Loucy (cell line): ENCODE measurements around the gene RRAS2.
A peak's percentile ranks its signal among the peaks of the same experiment; 100 is the strongest.

ENCODE experiments used
- H2AFZ ChIP-seq: fragments of 200-600 bp; sonication (generic); 2 replicates; pipeline ENCODE4 v1.6.0; 2016; ENCODE audit warnings: antibody characterized with exemption, mild to moderate bottlenecking, low read length, moderate library complexity
- H3F3A ChIP-seq: fragments of 200-600 bp; 2 replicates; pipeline ENCODE4 v1.6.0; 2016; ENCODE audit warnings: antibody characterized with exemption, low read depth, mild to moderate bottlenecking
- H3K27me3 ChIP-seq: fragments of 200-600 bp; sonication (generic); 2 replicates; pipeline ENCODE4 v1.6.1; 2014; ENCODE audit warnings: low read length, mild to moderate bottlenecking; ENCODE audit not compliant: insufficient read depth, poor library complexity, severe bottlenecking
- H3K36me3 ChIP-seq: fragments of 200-600 bp; sonication (generic); 2 replicates; pipeline ENCODE4 v1.6.1; 2016; ENCODE audit warnings: low read length; ENCODE audit not compliant: insufficient read depth
- H3K4me1 ChIP-seq: fragments of 200-600 bp; sonication (generic); 2 replicates; pipeline ENCODE4 v1.5.1; 2014; ENCODE audit warnings: low read length, mild to moderate bottlenecking; ENCODE audit not compliant: insufficient read depth, poor library complexity, severe bottlenecking
- H3K4me2 ChIP-seq: fragments of 200-600 bp; sonication (generic); 2 replicates; pipeline ENCODE4 v1.6.0; 2014; ENCODE audit warnings: antibody characterized with exemption, low read length, low read depth, mild to moderate bottlenecking; ENCODE audit not compliant: poor library complexity, severe bottlenecking
- H3K4me3 ChIP-seq: fragments of 200-600 bp; sonication (generic); 2 replicates; pipeline ENCODE4 v1.5.1; 2014; ENCODE audit warnings: low read length, mild to moderate bottlenecking, mixed read lengths; ENCODE audit not compliant: poor library complexity, severe bottlenecking
- H3K79me2 ChIP-seq: fragments of 200-600 bp; sonication (generic); 2 replicates; pipeline ENCODE4 v1.6.1; 2014; ENCODE audit warnings: low read length; ENCODE audit not compliant: insufficient read depth
- H3K9ac ChIP-seq: fragments of 200-600 bp; sonication (generic); 2 replicates; pipeline ENCODE4 v1.6.0; 2014; ENCODE audit warnings: mild to moderate bottlenecking, low read depth, low read length, moderate library complexity; ENCODE audit not compliant: poor library complexity, severe bottlenecking
- H3K9me2 ChIP-seq: fragments of 200-600 bp; sonication (generic); replicated peaks from 2 replicates; pipeline ENCODE4 v1.6.1; 2016; ENCODE audit warnings: low read depth, low read length, mixed read lengths
- H3K9me3 ChIP-seq: fragments of 200-600 bp; sonication (generic); 2 replicates; pipeline ENCODE4 v1.6.1; 2014; ENCODE audit warnings: mild to moderate bottlenecking, antibody characterized with exemption, low read length, low read depth; ENCODE audit not compliant: insufficient read depth
- H4K20me1 ChIP-seq: fragments of 200-600 bp; sonication (generic); 2 replicates; pipeline ENCODE4 v1.6.0; 2014; ENCODE audit warnings: antibody characterized with exemption, low read length, mild to moderate bottlenecking; ENCODE audit not compliant: insufficient read depth, poor library complexity, severe bottlenecking
- CTCF ChIP-seq: fragments of 200-600 bp; sonication (generic); conservative IDR thresholded peaks from 2 replicates; pipeline ENCODE4 v1.5.1; 2014; ENCODE audit warnings: mild to moderate bottlenecking, antibody characterized with exemption, low read length
- EZH2phosphoT487 ChIP-seq: fragments of 200-600 bp; IDR thresholded peaks from 2 replicates; pipeline ENCODE4 v1.6.1; 2018; ENCODE audit warnings: antibody characterized with exemption, mild to moderate bottlenecking, moderate library complexity, borderline replicate concordance

The RRAS2 gene

GRCh38 chr11:14275076-14275475 is 83.9 kb downstream of the RRAS2 start:
- TF ChIP-seq EZH2phosphoT487 (no peak), CTCF (no peak)
- Histone ChIP-seq H3K36me3 (no peaks in the 10 kb centered on the region), H3K4me1 (peaks cover 13% of the 10 kb centered on the region), H3K4me3 (no peak overlapping the region), H3K9me2 (no peaks in the 10 kb centered on the region), H3K4me2 (no peak overlapping the region), H3K9me3 (no peaks in the 10 kb centered on the region), H3F3A (no peaks in the 10 kb centered on the region), H3K79me2 (no peaks in the 10 kb centered on the region), H3K9ac (no peak overlapping the region), H4K20me1 (no peaks in the 10 kb centered on the region), H2AFZ (no peak overlapping the region), H3K27me3 (peaks cover 66% of the 10 kb centered on the region)

GRCh38 chr11:14273895-14274294 is 85.1 kb downstream of the RRAS2 start:
- H3K4me3 ChIP-seq, result no peak overlapping the region

GRCh38 chr11:14270690-14271542 is 88.1 kb downstream of the RRAS2 start:
- Histone ChIP-seq H3K4me1 (peaks cover 13% of the 10 kb centered on the region), H3K9me2 (no peaks in the 10 kb centered on the region), H3K27me3 (peaks cover 90% of the 10 kb centered on the region), H3K4me2 (peak overlapping the region; percentile 23), H4K20me1 (no peaks in the 10 kb centered on the region), H2AFZ (no peak overlapping the region), H3K9ac (no peak overlapping the region), H3F3A (no peaks in the 10 kb centered on the region), H3K79me2 (no peaks in the 10 kb centered on the region), H3K9me3 (no peaks in the 10 kb centered on the region), H3K4me3 (no peak overlapping the region), H3K36me3 (no peaks in the 10 kb centered on the region)
- TF ChIP-seq EZH2phosphoT487 (peak; percentile 93), CTCF (no peak)

More at GRCh38 chr11:14273895-14274294, 85.1 kb downstream of the RRAS2 start:
- TF ChIP-seq EZH2phosphoT487, result no peak
- Histone ChIP-seq H3K79me2 (no peaks in the 10 kb centered on the region), H3F3A (no peaks in the 10 kb centered on the region), H3K4me2 (no peak overlapping the region), H3K4me1 (peaks cover 13% of the 10 kb centered on the region), H2AFZ (no peak overlapping the region), H3K27me3 (peaks cover 70% of the 10 kb centered on the region), H3K36me3 (no peaks in the 10 kb centered on the region), H3K9me3 (no peaks in the 10 kb centered on the region), H3K9me2 (no peaks in the 10 kb centered on the region), H3K9ac (no peak overlapping the region), H4K20me1 (no peaks in the 10 kb centered on the region)
